DOHH2 (cell line): ENCODE results near the gene NOP53.

Experiments
- CTCF ChIP-seq: fragments of 200-600 bp; sonication (generic); IDR thresholded peaks from one replicate; pipeline ENCODE4 v1.5.1; 2014; ENCODE audit warnings: antibody characterized with exemption, mild to moderate bottlenecking, low read depth, low read length; ENCODE audit not compliant: poor library complexity, severe bottlenecking
- EZH2phosphoT487 ChIP-seq: fragments of 200-600 bp; sonication (generic); IDR thresholded peaks from 2 replicates; pipeline ENCODE4 v1.6.1; 2017; ENCODE audit warnings: borderline replicate concordance, mild to moderate bottlenecking, antibody characterized with exemption, low read length, moderate library complexity, mixed read lengths

- TF ChIP-seq CTCF = no peak
- TF ChIP-seq EZH2phosphoT487 = no peak
These were observed 3.7 kb upstream of the NOP53 start for GRCh38 chr19:47741544-47742140.
